ENCODE data around the gene ANKRD9. TPM values are rescaled to one million over a fixed set of nuclear protein-coding genes. Genes with fewer than 3 reads are reported as not detected.

Gene ANKRD9
- total and polyA plus RNA-seq, 2 of the 13 experiments (the other 11 are each of a cell fraction or from before 2014, with no cell fraction given), result 10.0 to 15.0 TPM

DNA sequence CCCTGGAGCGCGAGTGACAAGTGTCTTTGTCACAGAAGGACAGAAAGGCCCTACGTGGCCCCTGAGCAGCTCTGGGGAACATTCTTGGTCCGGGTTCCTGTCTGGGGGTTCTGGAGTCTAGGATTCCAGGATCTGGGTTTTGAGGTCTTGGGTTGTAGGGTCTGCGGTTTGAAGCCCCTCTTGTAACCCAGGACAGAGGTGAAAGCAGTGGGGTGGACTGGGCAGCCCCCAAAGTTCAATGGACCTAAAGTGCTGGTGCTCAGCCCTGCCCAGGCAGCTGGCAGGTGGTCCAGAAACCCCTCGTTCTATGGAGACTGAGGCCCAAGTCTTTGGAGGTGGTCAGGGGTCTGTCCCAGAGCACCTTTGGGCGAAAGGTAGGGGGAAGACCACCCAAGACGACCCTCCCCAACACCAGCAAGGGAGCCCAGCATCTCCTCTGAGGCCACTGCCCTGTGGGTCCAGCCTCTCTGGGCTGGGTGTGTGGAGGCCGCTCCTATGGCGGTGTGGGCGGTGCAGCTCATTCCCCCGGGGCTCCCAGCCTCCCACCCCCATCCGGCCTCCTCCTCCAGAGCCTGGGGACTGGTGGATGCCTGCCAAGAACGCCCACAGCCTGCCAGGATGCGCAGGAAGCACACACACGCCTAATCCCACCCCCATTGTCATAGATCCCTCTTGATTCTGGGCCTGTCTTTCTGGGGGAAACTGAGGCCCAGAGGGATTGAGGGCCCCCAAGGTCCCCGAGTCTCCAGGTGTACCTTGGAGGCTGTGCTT is 30.2 kb upstream of the ANKRD9 start (continued):
- TF ChIP-seq, protein P1, sequence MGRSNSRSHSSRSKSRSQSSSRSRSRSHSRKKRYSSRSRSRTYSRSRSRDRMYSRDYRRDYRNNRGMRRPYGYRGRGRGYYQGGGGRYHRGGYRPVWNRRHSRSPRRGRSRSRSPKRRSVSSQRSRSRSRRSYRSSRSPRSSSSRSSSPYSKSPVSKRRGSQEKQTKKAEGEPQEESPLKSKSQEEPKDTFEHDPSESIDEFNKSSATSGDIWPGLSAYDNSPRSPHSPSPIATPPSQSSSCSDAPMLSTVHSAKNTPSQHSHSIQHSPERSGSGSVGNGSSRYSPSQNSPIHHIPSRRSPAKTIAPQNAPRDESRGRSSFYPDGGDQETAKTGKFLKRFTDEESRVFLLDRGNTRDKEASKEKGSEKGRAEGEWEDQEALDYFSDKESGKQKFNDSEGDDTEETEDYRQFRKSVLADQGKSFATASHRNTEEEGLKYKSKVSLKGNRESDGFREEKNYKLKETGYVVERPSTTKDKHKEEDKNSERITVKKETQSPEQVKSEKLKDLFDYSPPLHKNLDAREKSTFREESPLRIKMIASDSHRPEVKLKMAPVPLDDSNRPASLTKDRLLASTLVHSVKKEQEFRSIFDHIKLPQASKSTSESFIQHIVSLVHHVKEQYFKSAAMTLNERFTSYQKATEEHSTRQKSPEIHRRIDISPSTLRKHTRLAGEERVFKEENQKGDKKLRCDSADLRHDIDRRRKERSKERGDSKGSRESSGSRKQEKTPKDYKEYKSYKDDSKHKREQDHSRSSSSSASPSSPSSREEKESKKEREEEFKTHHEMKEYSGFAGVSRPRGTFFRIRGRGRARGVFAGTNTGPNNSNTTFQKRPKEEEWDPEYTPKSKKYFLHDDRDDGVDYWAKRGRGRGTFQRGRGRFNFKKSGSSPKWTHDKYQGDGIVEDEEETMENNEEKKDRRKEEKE (IDR thresholded peaks at IDR 0.05), result no peak
- no peak for TF ChIP-seq KLF6 (CRISPR knock-in tag; IDR thresholded peaks at IDR 0.05)
- TF ChIP-seq NR1H2 (CRISPR knock-in tag; IDR thresholded peaks at IDR 0.05; ENCODE audit: borderline replicate concordance, low read depth), result no peak
- TF ChIP-seq JARID2 (CRISPR knock-in tag; IDR thresholded peaks at IDR 0.05; ENCODE audit: insufficient replicate concordance), result no peak
- no peak for TF ChIP-seq RAD21 (CRISPR knock-in tag; IDR thresholded peaks at IDR 0.05)
- no peak for TF ChIP-seq PHF20 (CRISPR knock-in tag; IDR thresholded peaks at IDR 0.05)
- TF ChIP-seq ZNF264 (CRISPR knock-in tag; IDR thresholded peaks at IDR 0.05), result no peak
- no peak for TF ChIP-seq SMYD3 (CRISPR knock-in tag; IDR thresholded peaks at IDR 0.05)
- 0 out of 2 replicates have a peak, but pooled peaks have one; percentile 11 for TF ChIP-seq ZNF224 (CRISPR knock-in tag; IDR thresholded peaks at IDR 0.05)
- TF ChIP-seq ZNF549 (CRISPR knock-in tag; IDR thresholded peaks at IDR 0.05), result no peak
- TF ChIP-seq, protein P2, sequence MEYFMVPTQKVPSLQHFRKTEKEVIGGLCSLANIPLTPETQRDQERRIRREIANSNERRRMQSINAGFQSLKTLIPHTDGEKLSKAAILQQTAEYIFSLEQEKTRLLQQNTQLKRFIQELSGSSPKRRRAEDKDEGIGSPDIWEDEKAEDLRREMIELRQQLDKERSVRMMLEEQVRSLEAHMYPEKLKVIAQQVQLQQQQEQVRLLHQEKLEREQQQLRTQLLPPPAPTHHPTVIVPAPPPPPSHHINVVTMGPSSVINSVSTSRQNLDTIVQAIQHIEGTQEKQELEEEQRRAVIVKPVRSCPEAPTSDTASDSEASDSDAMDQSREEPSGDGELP (IDR thresholded peaks at IDR 0.05; ENCODE audit: borderline replicate concordance, low read depth), result peak; percentile 37; the same call in 1 of the 2 replicates
- no peak for TF ChIP-seq IKZF4 (CRISPR knock-in tag; IDR thresholded peaks at IDR 0.05; ENCODE audit: borderline replicate concordance, low read depth, not compliant biosample characterization)
- TF ChIP-seq ZNF672 (CRISPR knock-in tag; IDR thresholded peaks at IDR 0.05), result no peak
- TF ChIP-seq ZBTB3 (CRISPR knock-in tag; IDR thresholded peaks at IDR 0.05; ENCODE audit: borderline replicate concordance, low read depth), result 0 out of 2 replicates have a peak, but pooled peaks have one; percentile 72
- TF ChIP-seq ZNF841 (CRISPR knock-in tag; IDR thresholded peaks at IDR 0.05; ENCODE audit: borderline replicate concordance), result no peak
- TF ChIP-seq, protein P3, sequence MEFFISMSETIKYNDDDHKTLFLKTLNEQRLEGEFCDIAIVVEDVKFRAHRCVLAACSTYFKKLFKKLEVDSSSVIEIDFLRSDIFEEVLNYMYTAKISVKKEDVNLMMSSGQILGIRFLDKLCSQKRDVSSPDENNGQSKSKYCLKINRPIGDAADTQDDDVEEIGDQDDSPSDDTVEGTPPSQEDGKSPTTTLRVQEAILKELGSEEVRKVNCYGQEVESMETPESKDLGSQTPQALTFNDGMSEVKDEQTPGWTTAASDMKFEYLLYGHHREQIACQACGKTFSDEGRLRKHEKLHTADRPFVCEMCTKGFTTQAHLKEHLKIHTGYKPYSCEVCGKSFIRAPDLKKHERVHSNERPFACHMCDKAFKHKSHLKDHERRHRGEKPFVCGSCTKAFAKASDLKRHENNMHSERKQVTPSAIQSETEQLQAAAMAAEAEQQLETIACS (CRISPR knock-in tag; IDR thresholded peaks at IDR 0.05), result no peak
